SK-MEL-5 (cell line): ENCODE data around the gene ABHD14A. TPM values are rescaled to one million over a fixed set of nuclear protein-coding genes. Genes with fewer than 3 reads are reported as not detected.

Experiments used
- DNase-seq: peaks from one replicate; pipeline ENCODE4 v3.0.0-alpha.2; 2016; ENCODE audit warnings: low read depth, low spot score
- in situ Hi-C: cut with HindIII; loops from 2 replicates; pipeline ENCODE4 v1.10.0; 2016; ENCODE audit warnings: low sequenced_read_pairs, high pct_unique_total_duplicates, low pct_unique_long_range_greater_than_20kb
- total RNA-seq: library from RNA; depleted of rRNA; stranded (reverse); fragments of >200 nt; shearing (Covaris generic); gene quantifications from 2 replicates; pipeline ENCODE4 v1.2.3, GENCODE V29; 2014

The ABHD14A gene
- total RNA-seq, 1 experiment from 2014 or later, result 46.0 TPM

- no peak for DNase-seq
- in situ Hi-C loops, result no loop called here
Observed at GRCh38 chr3:51949121-51949520, 25.7 kb upstream of the ABHD14A start.

- no peak for DNase-seq
Observed at GRCh38 chr3:51950899-51951298, 24.0 kb upstream of the ABHD14A start.

GRCh38 chr3:51953445-51953844 lies 21.4 kb upstream of the ABHD14A start:
- no peak for DNase-seq
- in situ Hi-C loops, result no loop called here

More at GRCh38 chr3:51950899-51951298, 24.0 kb upstream of the ABHD14A start:
- in situ Hi-C loops, result no loop called here

GRCh38 chr3:51954105-51954504 lies 20.8 kb upstream of the ABHD14A start:
- in situ Hi-C loops, result no loop called here
- no peak for DNase-seq

- in situ Hi-C loops, result no loop called here
Observed at GRCh38 chr3:51954713-51955112, 20.2 kb upstream of the ABHD14A start.

GRCh38 chr3:51955175-51955892 lies 19.5 kb upstream of the ABHD14A start, which contains the start of gene GPR62:
Gene GPR62, plus strand, starts transcription at chr3:51955381. Its CDS starts 272 bp downstream, at chr3:51955653.
- in situ Hi-C loops, result no loop called here

More at GRCh38 chr3:51954713-51955112, 20.2 kb upstream of the ABHD14A start:
- DNase-seq, result no peak

GRCh38 chr3:51955893-51956770 lies 18.7 kb upstream of the ABHD14A start:
- in situ Hi-C loops, result no loop called here
- no peak for DNase-seq

More at GRCh38 chr3:51955175-51955892, 19.5 kb upstream of the ABHD14A start, which contains the start of gene GPR62:
- no peak for DNase-seq

GRCh38 chr3:51957520-51958205 lies 17.2 kb upstream of the ABHD14A start:
- DNase-seq, result no peak
- in situ Hi-C loops, result no loop called here

- no peak for DNase-seq
- in situ Hi-C loops, result no loop called here
Observed at GRCh38 chr3:51958603-51959521, 16.0 kb upstream of the ABHD14A start.

- in situ Hi-C loops, result no loop called here
- DNase-seq, result no peak
Observed at GRCh38 chr3:51959651-51960050, 15.2 kb upstream of the ABHD14A start.

- no peak for DNase-seq
- in situ Hi-C loops, result no loop called here
Observed at GRCh38 chr3:51960386-51960785, 14.5 kb upstream of the ABHD14A start.

- in situ Hi-C loops, result no loop called here
- no peak for DNase-seq
Observed at GRCh38 chr3:51961011-51961410, 13.9 kb upstream of the ABHD14A start.

- no peak for DNase-seq
- in situ Hi-C loops, result no loop called here
Observed at GRCh38 chr3:51961602-51962569, 13.0 kb upstream of the ABHD14A start.

GRCh38 chr3:51962854-51963530 lies 11.9 kb upstream of the ABHD14A start:
- in situ Hi-C loops, result no loop called here
- no peak for DNase-seq

GRCh38 chr3:51963951-51964451 lies 10.9 kb upstream of the ABHD14A start:
- in situ Hi-C loops, result no loop called here
- no peak for DNase-seq
